Epithelial cell of proximal tubule (primary cell): ENCODE data around the gene CCDC86. TPM values are rescaled to one million over a fixed set of nuclear protein-coding genes. Genes with fewer than 3 reads are reported as not detected.

Source experiments
- DNase-seq: peaks from one replicate; pipeline ENCODE4 v3.0.0-alpha.2; 2011; ENCODE audit warnings: low read depth
- H3K4me3 ChIP-seq: 2 replicates; pipeline ENCODE4 v1.5.1; 2011; ENCODE audit warnings: low read depth, mild to moderate bottlenecking, low read length
- total RNA-seq: library from RNA; depleted of rRNA; stranded (reverse); fragments of >200 nt; gene quantifications from 2 replicates; pipeline ENCODE4 v1.2.3, GENCODE V29; 2015
- TF ChIP-seq, protein P1 (sequence below): conservative IDR thresholded peaks from 2 replicates; pipeline ENCODE4 v1.5.1; 2012; ENCODE audit warnings: low read depth, mild to moderate bottlenecking, low read length

CCDC86 gene
- total RNA-seq, 1 donor from 2014 or later, result 38.6 TPM

DNA sequence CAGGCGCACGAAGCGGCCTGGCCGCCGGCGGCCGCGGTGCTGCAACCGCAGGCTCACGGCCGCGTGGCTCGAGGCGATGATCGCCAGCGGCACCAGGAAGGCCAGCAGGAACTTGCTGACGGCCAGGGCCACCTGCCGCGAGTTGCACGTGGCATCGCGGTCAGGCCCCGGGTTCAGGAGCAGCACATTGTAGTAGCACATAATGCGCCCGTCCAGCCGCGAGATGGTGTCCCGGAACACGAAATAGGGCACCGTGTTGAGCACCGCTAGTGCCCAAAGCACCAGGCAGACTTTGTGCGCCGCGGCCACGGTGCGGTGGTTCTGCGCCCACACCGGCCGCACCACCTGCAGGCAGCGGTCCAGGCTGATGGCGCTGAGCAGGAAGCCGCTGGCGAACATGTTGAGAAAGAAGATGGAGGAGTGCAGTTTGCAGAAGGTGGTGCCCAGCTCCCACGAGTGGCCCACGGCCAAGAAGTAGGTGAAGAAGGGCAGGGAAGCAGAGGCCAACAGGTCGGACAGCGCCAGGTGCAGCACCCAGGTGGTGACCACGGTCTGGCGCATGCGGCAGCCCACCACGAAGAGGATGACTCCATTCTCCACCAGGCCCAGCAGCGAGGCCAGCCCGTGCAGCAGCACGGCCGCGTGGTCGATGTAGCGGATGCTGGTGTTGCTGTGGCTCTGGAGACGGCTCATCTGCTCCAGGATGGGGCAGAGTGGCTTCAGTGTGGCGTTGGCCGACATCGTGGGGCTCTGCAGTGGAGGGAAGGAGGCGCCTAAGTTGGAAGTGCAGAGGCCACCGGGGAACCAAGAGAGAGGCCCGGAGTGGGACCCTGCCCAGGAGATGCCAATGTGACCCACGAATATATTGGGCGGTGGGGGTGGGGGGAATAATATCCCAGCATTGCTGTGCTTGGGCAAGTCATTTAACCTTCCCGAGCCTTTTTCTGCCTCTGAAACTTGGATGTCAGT lies 11.4 kb downstream of the CCDC86 start:
- TF ChIP-seq, protein P1, sequence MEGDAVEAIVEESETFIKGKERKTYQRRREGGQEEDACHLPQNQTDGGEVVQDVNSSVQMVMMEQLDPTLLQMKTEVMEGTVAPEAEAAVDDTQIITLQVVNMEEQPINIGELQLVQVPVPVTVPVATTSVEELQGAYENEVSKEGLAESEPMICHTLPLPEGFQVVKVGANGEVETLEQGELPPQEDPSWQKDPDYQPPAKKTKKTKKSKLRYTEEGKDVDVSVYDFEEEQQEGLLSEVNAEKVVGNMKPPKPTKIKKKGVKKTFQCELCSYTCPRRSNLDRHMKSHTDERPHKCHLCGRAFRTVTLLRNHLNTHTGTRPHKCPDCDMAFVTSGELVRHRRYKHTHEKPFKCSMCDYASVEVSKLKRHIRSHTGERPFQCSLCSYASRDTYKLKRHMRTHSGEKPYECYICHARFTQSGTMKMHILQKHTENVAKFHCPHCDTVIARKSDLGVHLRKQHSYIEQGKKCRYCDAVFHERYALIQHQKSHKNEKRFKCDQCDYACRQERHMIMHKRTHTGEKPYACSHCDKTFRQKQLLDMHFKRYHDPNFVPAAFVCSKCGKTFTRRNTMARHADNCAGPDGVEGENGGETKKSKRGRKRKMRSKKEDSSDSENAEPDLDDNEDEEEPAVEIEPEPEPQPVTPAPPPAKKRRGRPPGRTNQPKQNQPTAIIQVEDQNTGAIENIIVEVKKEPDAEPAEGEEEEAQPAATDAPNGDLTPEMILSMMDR, result no peak
- H3K4me3 ChIP-seq, result no peak overlapping the region
- no peak for DNase-seq

DNA sequence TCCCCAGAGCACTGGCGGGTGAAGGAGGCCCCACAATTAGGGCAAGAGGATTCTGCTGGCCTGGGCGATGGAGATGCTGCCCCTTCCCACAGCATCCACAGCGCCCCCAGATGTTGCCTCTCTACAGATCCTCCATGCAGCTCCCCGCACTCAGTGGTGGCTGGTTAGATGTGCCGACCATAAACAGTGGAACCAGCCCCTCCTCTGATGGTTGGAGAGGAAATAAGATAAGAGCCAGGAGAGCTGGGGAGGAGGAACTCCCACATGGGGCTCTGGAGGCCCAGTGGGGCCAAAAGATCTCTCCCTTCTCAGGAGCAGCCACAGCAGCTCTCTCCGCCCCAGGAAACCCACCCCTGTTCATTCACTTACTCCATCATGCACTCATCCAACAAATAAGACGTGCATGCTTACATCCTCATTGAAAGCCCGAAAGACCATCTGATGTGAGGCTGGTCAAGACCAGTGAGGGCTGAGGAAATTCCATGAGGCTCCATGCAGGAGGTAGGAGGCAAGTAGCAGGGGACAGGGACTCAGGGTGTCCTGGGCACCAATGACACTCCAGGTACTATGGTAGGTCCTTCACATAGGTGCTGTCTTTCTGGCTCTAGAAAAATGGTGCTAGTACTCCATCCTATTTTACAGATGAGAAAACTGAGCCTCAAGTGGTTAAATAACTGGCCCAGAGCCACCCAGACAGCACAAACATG lies 12.4 kb downstream of the CCDC86 start:
- TF ChIP-seq, protein P1, result no peak

DNA sequence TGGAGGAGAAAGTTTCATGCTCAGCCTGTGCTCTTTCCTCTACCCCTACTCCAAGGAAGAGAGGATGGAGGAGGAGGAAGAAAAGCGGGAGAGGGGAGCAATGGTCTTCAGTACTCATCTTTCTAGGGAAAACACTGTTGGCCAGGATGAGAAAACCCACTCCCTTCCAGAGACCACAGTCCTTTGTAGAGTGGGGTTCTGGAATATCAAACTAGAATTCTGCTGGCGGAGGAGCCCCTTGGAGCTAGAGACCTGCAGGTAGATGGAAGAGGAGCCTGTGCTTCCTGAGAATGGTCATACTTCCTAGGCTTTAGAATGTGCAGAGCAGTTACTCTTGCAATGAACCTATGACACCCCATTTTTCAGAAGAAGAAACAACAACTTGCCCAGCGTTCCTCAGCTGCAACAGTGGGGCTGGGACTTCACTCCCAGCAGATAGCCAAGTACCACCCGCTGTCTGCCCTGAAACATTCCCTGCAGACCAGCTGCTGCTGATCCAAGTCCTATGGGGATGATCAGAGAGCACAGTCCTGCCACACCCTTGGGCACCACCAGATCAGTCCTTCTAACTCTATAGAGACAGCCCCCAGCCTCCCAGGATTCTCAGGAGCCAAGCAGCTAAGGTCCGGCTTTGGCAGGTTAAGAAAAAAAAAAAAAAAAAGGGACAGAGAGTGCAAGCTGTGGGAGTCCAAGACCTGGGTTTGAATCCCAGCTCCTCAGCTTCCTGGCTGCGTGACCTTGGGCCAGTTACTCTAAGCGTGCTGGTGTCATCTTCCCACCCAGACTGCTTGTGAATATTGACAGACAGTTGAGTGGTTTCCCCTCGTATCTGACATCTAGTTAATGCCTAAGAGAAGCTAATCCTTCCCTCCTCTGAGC lies 13.2 kb downstream of the CCDC86 start:
- no peak for DNase-seq
- no peak overlapping the region for H3K4me3 ChIP-seq
- TF ChIP-seq, protein P1, result no peak

More for the DNA sequence above, 12.4 kb downstream of the CCDC86 start:
- no peak overlapping the region for H3K4me3 ChIP-seq
- no peak for DNase-seq

DNA sequence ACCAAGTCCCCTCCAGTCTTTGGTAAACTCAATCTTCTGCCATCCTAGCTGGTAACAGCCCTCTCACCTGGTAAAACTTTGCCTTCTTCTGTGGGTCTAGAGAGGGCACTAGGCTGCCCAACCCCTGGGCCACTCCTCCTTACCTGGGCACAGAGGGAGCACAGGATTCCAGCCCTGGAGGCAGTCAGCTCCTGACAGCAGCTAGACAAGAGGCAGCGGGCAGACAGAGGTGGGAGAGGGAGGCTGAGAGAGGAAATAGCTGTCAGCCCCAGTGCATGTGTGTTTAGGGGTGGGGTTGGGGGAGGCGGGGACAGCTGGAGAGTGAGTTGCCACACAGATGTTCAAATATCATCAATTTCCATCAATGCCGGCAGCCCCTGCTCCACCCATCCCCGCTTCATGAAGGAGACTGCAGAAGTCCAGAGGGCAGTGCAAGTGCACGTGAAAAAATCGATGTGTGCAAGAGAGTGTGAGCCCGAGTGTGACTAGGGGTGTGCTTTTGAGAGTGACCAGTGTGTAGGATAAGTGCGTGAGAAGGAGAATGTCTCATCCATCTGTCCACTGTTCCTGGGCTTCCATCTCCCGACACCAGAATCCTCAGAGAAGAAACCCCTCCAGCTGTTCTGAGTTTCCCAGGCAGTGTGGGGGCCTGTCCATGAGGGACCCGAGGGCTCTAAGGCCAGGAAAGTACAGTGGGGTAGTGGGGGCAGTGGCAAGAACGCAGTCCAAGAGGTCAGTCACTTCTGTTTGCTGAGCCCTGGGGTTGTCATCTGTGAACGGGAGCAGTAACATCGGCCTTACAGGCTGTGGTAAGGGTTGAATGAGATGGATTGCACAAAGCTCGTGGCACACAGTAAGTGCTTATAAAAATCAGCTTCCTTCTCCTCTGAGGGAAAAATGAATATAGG lies 14.1 kb downstream of the CCDC86 start, which contains the start of gene PTGDR2:
Gene PTGDR2 (minus strand): TSS at position 225 of the 908 bp plus-strand sequence. CDS start 2,228 bp downstream, outside the sequence.
- DNase-seq, result no peak
- TF ChIP-seq, protein P1, result no peak
- H3K4me3 ChIP-seq, result no peak within 1 kb of the TSS

DNA sequence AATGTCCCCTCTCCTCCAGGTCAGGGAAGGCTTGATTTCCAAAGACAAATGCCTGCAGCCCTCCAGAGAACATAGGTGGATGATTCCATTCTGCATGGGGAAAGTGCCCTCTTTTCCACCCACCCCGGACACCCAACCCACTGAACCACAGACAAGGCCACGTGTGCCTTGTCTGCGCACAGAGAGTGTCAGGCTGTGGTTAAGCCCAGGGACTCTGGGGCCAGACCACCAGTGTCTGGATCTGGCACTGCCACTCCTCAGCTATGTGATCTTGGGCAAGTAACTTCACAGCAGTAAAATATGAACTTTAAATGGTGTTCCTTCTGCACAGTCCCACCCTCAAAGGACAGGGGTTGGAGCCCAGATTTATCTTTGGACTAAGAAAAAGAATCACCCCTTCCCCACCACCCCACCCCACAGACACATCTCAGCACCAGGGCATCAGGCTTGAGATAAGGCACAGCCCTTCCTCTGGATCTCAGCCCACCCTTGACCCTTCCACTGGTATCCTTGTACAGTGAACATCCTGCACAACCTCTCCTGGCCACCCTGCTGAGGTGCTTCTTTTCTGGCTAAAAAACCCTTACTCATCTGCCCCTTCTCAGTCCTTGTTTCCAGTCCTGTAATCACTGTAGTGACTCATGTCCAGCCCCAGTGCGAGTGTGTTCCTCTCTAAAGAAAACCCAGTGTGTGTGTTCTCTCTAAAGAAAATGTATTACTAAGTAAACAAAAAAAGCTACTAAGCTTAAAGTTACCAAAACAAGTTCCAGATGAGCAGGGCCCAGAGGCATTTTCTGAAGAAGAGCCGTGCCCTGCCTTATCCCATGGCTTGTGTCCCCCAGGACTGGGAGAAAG lies 15.7 kb downstream of the CCDC86 start:
- DNase-seq, result no peak
- H3K4me3 ChIP-seq, result no peak overlapping the region
- TF ChIP-seq, protein P1, result no peak
